ENCODE data around the gene OR9Q1. TPM values are rescaled to one million over a fixed set of nuclear protein-coding genes. Genes with fewer than 3 reads are reported as not detected.

OR9Q1 gene
- total and polyA plus RNA-seq, 2 of the 13 experiments (the other 11 are each of a cell fraction or from before 2014, with no cell fraction given), result not detected

- TF ChIP-seq POLR2AphosphoS2 (IDR thresholded peaks at IDR 0.05; ENCODE audit: low read depth, low read length) (no peak), ZBTB43 (CRISPR knock-in tag; conservative IDR thresholded peaks at IDR 0.05) (no peak), ZNF264 (CRISPR knock-in tag; IDR thresholded peaks at IDR 0.05) (no peak), HOMEZ (CRISPR knock-in tag; IDR thresholded peaks at IDR 0.05; ENCODE audit: low read depth) (peak; percentile 95), ZNF556 (CRISPR knock-in tag; IDR thresholded peaks at IDR 0.05; ENCODE audit: borderline replicate concordance) (no peak), RBM39 (IDR thresholded peaks at IDR 0.05; ENCODE audit: low read depth, low read length, poor library complexity, severe bottlenecking) (no peak), ZNF24 (IDR thresholded peaks at IDR 0.05) (no peak), ZBTB14 (CRISPR knock-in tag; IDR thresholded peaks at IDR 0.05) (no peak), TMF1 (CRISPR knock-in tag; IDR thresholded peaks at IDR 0.05; ENCODE audit: low read depth) (no peak), IRF9 (CRISPR knock-in tag; IDR thresholded peaks at IDR 0.05; ENCODE audit: borderline replicate concordance) (no peak), ZNF563 (CRISPR knock-in tag; IDR thresholded peaks at IDR 0.05) (no peak), MEF2D (CRISPR knock-in tag; IDR thresholded peaks at IDR 0.05) (no peak), MAZ (IDR thresholded peaks at IDR 0.05; ENCODE audit: borderline replicate concordance, low read depth, low read length) (no peak), MAZ (CRISPR knock-in tag; IDR thresholded peaks at IDR 0.05; ENCODE audit: low read depth) (no peak), ZNF761 (CRISPR knock-in tag; conservative IDR thresholded peaks at IDR 0.05) (no peak), ZNF12 (CRISPR knock-in tag; IDR thresholded peaks at IDR 0.05) (peak; percentile 53; the same call in 1 of the 2 replicates), SRY (CRISPR knock-in tag; IDR thresholded peaks at IDR 0.05) (no peak), MZF1 (CRISPR knock-in tag; IDR thresholded peaks at IDR 0.05; ENCODE audit: borderline replicate concordance) (no peak), UBTF (CRISPR knock-in tag; IDR thresholded peaks at IDR 0.05) (no peak), SKIL (CRISPR knock-in tag; IDR thresholded peaks at IDR 0.05; ENCODE audit: borderline replicate concordance) (peak; percentile 47; the same call in 1 of the 2 replicates)
These were observed 37.4 kb downstream of the OR9Q1 start (continued) for GRCh38 chr11:58060939-58061672.
